HEK293T (cell line): ENCODE results near the gene NOTCH3.

Source experiments
- ELF4 ChIP-seq: fragments of 450-650 bp; IDR thresholded peaks from 2 replicates; pipeline ENCODE4 v1.6.1; 2017; ENCODE audit warnings: antibody characterized with exemption
- FOXA1 ChIP-seq: fragments of 450-650 bp; IDR thresholded peaks from 2 replicates; pipeline ENCODE4 v1.6.1; 2016; ENCODE audit warnings: mild to moderate bottlenecking
- FOXK2 ChIP-seq: fragments of 450-650 bp; IDR thresholded peaks from 2 replicates; pipeline ENCODE4 v1.6.1; 2016; ENCODE audit warnings: mild to moderate bottlenecking
- FOXM1 ChIP-seq: fragments of 450-650 bp; IDR thresholded peaks from 2 replicates; pipeline ENCODE4 v1.6.1; 2017; ENCODE audit warnings: mild to moderate bottlenecking, borderline replicate concordance
- HDGF ChIP-seq: fragments of 450-650 bp; IDR thresholded peaks from 2 replicates; pipeline ENCODE4 v1.6.1; 2017; ENCODE audit warnings: antibody characterized with exemption, borderline replicate concordance
- LEF1 ChIP-seq: fragments of 450-650 bp; IDR thresholded peaks from 2 replicates; pipeline ENCODE4 v1.6.1; 2017; ENCODE audit warnings: mild to moderate bottlenecking, borderline replicate concordance
- NFRKB ChIP-seq: fragments of 450-650 bp; IDR thresholded peaks from 2 replicates; pipeline ENCODE4 v1.6.1; 2016; ENCODE audit warnings: mild to moderate bottlenecking, moderate library complexity
- SP1 ChIP-seq: fragments of 450-650 bp; IDR thresholded peaks from 2 replicates; pipeline ENCODE4 v1.6.1; 2017
- SUZ12 ChIP-seq: fragments of 450-650 bp; IDR thresholded peaks from 2 replicates; pipeline ENCODE4 v1.6.1; 2016; ENCODE audit warnings: mild to moderate bottlenecking
- ZNF384 ChIP-seq: fragments of 450-650 bp; IDR thresholded peaks from 2 replicates; pipeline ENCODE4 v1.6.1; 2016

DNA sequence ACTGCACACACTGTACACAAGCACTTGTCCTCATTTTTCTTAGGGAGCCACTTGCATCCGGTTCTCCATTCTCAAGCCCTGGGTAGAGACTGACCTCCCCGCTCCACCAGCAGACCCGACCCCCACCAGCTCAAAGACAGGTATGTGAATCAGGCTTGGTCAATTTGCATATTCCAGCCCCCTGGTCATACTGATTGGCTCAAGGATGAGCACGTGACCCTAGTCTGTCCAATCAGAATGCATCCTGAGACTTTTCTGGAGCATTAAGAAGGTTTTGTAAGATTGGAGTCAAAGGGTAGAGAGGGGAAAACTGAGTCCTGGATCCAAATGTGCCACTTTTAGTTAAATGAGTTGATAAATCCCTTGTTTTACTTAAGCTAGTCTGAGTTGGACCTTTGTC is 34.1 kb downstream of the NOTCH3 start:
- TF ChIP-seq HDGF (no peak), ZNF384 (no peak), ELF4 (no peak), NFRKB (no peak), FOXA1 (no peak), SP1 (no peak), FOXK2 (no peak), SUZ12 (no peak), FOXM1 (no peak), LEF1 (no peak)
